ENCODE data around the gene HID1. TPM values are rescaled to one million over a fixed set of nuclear protein-coding genes. Genes with fewer than 3 reads are reported as not detected.

HID1 gene, protein sequence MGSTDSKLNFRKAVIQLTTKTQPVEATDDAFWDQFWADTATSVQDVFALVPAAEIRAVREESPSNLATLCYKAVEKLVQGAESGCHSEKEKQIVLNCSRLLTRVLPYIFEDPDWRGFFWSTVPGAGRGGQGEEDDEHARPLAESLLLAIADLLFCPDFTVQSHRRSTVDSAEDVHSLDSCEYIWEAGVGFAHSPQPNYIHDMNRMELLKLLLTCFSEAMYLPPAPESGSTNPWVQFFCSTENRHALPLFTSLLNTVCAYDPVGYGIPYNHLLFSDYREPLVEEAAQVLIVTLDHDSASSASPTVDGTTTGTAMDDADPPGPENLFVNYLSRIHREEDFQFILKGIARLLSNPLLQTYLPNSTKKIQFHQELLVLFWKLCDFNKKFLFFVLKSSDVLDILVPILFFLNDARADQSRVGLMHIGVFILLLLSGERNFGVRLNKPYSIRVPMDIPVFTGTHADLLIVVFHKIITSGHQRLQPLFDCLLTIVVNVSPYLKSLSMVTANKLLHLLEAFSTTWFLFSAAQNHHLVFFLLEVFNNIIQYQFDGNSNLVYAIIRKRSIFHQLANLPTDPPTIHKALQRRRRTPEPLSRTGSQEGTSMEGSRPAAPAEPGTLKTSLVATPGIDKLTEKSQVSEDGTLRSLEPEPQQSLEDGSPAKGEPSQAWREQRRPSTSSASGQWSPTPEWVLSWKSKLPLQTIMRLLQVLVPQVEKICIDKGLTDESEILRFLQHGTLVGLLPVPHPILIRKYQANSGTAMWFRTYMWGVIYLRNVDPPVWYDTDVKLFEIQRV
- 6.3 to 7.3 TPM (median 7.2 TPM) in 5 replicates for total RNA-seq (2022; extraction: Qiagen RNA extraction; ENCODE audit: low read depth)

DNA sequence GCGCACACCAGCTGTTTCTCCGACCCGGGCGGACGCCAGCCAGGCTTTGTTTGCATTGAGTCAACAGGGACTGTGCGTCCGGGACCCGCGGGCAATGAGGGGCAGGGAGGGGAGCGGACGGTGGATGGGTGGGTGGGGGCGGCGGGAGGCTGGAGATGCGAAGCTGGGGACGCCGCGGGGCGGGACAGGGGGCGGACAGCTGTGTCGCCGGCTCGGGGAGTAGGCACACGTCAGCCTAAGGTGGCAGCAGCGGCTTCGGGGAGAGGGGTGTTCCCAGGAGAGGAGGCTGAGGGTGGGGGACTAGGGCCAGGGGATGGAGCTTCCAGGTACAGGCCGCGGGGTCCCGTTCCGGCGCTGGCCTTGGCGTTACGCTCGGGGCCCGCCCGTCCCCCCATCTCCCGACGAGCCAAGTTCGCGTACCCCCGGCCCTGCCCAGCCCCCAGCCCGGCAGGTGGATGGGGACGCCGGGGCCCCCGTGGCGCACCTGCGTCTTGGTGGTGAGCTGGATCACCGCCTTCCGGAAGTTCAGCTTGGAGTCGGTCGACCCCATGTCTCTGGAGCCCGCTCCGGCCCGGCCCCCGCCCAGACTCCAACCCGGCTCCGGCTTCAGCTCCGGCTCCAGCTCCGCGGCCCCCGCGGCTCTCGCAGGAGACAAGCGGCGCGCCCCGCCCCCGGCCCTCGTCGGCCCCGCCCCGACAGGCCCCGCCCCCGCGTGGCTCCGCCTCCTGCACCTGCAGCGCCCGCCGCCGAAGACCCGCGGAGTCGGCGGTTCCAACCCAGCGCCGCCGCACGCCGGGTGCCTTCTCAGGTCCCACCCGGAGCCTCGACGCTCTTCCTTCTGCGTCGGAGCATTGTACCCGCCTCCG, at the start of gene HID1:
Gene HID1, minus strand, starts transcription at position 653 of the 866 bp plus-strand sequence. Its CDS starts 103 bp downstream, at position 550.

DNA sequence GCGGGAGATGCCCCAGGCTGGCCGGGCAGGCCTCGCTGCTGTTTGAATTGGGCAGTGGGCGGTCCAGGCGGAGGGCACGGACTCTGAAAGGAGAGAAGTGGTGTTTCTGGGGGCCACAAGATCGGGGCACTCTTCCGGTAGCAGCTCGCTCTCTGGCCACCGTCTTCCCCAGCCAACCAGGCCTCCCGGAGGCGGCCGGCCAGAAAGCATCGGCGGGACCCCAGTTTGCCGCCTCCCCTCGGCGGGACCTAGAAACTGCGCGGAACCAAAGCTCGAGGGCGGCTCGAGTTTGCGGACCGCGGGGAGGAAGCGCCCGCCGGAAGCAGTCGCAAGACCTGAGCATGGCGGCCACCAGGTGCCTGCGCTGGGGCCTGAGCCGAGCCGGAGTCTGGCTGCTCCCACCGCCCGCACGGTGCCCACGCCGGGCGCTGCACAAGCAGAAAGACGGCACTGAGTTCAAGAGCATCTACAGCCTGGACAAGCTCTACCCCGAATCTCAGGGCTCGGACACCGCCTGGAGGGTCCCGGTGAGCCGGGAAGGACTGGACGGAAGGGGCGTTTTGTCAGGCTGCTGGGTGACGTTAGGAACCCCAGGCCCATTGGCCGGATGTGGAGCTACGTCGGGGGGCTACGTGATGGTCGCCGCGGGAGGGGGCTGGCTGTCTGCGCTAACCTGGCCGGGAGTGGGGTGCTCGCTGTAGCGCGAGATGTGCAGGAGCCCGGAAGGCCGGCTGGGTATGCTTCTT, 40.0 kb upstream of the HID1 start, which contains the start of gene MRPL58:
Gene MRPL58, plus strand, starts transcription at position 325 of the 746 bp plus-strand sequence. Its CDS starts 17 bp downstream, at position 342.

GRCh38 chr17:74987418-74987908, 14.9 kb upstream of the HID1 start, which contains the start of gene CDR2L:
CDR2L (plus strand) TSS chr17:74987632; CDS start chr17:74988044, 412 bp downstream.

DNA sequence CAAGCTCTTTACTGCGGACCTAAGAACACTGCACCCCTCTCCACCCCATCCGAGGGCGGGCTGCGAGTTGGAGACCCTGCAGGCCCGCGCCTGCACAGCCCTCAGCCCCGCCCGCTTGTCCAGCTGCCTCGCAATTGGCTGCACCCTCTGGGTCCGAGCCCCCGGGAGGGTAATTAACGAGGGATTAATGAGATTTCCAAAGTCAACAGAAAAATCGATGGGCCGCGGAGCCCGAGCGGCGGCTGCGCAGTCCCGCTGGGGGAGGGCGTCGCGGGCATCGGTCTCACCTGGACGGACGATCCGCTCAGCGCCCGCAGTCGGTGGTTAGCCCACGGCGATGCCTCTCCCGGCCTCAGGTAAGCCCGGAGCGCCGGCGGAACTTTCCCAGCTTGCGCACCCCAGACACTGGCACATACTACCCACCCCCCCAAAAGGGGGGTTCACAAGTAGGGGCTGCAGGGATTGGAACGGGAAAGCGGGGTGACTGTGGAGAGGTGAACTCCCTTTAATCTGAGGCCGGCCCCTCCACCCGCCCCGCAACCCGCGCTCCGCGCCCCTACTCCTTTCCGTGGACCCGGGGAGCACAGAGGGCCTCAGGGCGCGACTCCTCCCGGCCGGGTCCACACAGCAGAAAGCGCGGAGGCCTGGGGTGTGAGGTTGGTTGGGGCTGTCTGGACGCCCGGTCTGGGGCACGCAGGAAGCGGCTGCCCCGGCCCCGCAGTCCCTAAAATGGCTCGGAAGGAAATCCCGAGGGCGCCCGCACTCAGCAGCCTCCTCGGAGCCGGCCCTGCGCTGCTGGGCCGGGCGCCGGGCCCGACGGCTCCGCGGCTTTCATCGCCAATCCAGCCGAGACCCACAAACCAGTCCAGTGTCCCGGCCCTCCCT, 36.7 kb downstream of the HID1 start, which contains the start of gene OTOP3:
Gene OTOP3, plus strand, starts transcription at position 314 of the 885 bp plus-strand sequence. Its CDS starts 24 bp downstream, at position 338.

DNA sequence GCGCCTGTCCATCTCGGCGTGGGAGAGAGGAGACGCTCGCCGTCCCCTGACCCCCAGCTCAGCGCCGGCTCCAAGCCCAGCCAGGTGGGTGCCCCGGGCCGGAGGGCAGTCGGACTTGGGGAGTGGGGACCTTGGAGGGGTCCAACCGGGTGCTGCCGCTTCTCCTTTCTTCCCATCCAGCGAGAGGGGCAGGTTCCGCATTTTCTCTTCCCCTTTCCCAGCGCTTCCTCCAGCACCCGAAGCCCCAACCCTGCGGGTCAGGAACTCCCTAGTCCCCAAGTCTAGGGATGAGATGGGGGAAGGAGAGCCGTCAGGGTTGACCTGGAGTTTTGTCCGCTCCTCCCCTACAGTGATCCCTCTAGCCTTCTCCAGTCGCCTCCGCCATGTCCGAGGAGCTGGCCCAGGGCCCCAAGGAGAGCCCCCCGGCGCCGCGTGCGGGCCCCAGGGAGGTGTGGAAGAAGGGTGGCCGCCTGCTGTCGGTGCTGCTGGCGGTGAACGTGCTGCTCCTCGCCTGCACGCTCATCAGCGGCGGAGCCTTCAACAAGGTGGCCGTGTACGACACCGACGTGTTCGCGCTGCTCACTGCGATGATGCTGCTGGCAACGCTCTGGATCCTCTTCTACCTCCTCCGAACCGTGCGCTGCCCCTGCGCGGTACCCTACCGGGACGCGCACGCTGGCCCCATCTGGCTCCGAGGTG, 48.2 kb downstream of the HID1 start, which contains the start of gene OTOP2:
Gene OTOP2, plus strand, starts transcription at position 24 of the 699 bp plus-strand sequence. Its CDS starts 360 bp downstream, at position 384.

DNA sequence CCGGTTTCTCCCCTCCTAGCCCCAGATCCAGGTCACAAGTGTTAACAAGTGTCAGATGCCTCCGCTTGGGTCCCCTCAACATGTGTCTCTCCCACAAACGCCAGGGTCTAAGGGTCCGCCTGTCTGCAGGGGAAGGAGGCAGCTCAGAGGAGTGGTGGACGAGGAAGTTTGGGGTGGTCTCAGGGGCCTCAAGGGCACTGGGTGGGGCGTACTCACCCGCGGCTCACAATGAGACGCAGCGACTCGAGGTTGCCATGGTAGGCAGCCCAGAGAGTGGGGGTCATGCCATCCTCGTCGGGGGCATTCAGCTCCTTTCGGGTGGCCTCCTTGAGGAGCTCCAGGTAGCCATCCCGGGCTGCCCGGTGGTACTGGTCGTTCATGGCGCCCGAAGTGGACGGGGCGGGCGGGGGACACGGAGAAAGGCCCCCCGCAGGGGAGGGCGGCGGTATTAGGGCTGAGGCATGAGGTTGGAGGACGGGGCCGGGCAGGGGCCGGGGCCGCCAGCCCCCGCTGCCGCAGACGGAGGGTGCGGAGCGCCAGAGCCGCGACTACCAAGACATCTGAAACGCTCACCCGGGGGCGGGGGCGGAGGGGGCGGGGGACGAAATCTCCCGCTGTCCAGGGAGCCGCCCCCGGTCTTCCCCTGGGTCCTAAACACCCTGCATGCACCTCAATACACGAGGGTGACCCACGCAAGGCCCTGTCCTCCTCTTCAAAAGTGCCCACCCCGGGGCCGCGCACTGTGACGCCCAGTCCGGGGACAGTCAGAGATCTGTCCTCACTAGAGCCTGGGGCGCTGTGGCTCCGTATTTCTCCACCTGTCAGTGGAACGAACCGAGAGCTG, 49.6 kb downstream of the HID1 start, which contains the start of gene USH1G:
Gene USH1G, minus strand, starts transcription at position 562 of the 844 bp plus-strand sequence. Its CDS starts 182 bp downstream, at position 380.

Other genes with a start within 250 kb of the HID1 start
- gene RAB37, start 235.5 kb downstream of the HID1 start, total RNA-seq (2022; extraction: Qiagen RNA extraction; ENCODE audit: low read depth) = 0.99 to 1.6 TPM (median 1.3 TPM) in 5 replicates
- 35.8 to 49.4 TPM (median 45.3 TPM) in 5 replicates for gene NHERF1, start 224.1 kb downstream of the HID1 start, total RNA-seq (2022; extraction: Qiagen RNA extraction; ENCODE audit: low read depth)
- 52.1 to 64.3 TPM (median 56.3 TPM) in 5 replicates for gene NAT9, start 196.4 kb downstream of the HID1 start, total RNA-seq (2022; extraction: Qiagen RNA extraction; ENCODE audit: low read depth)
- gene GRIN2C, start 112.9 kb downstream of the HID1 start, total RNA-seq (2022; extraction: Qiagen RNA extraction; ENCODE audit: low read depth) = 0.06 to 0.61 TPM (median 0.23 TPM) in 5 replicates
- 54.9 to 76.2 TPM (median 59.9 TPM) in 5 replicates for gene FDXR, start 99.8 kb downstream of the HID1 start, total RNA-seq (2022; extraction: Qiagen RNA extraction; ENCODE audit: low read depth)
- 0.10 TPM in 1 of 5 replicates, not detected in the others for gene FADS6, start 79.1 kb downstream of the HID1 start, total RNA-seq (2022; extraction: Qiagen RNA extraction; ENCODE audit: low read depth)
- gene USH1G, start 49.5 kb downstream of the HID1 start, total RNA-seq (2022; extraction: Qiagen RNA extraction; ENCODE audit: low read depth) = 0.02 to 0.11 TPM (median 0.06 TPM) in 5 replicates
- gene OTOP2, start 48.5 kb downstream of the HID1 start, total RNA-seq (2022; extraction: Qiagen RNA extraction; ENCODE audit: low read depth) = 0.06 to 0.18 TPM (median 0.07 TPM) in 5 replicates
- not detected in 5 replicates for gene OTOP3, start 36.9 kb downstream of the HID1 start, total RNA-seq (2022; extraction: Qiagen RNA extraction; ENCODE audit: low read depth)
- 35.3 to 50.0 TPM (median 44.7 TPM) in 5 replicates for gene CDR2L, start 14.9 kb upstream of the HID1 start, total RNA-seq (2022; extraction: Qiagen RNA extraction; ENCODE audit: low read depth)
- gene MRPL58, start 39.9 kb upstream of the HID1 start, total RNA-seq (2022; extraction: Qiagen RNA extraction; ENCODE audit: low read depth) = 74.1 to 83.2 TPM (median 79.3 TPM) in 5 replicates
- gene ATP5PD, start 74.2 kb upstream of the HID1 start, total RNA-seq (2022; extraction: Qiagen RNA extraction; ENCODE audit: low read depth) = 451 to 527 TPM (median 489 TPM) in 5 replicates
- gene KCTD2, start 74.5 kb upstream of the HID1 start, total RNA-seq (2022; extraction: Qiagen RNA extraction; ENCODE audit: low read depth) = 28.0 to 29.8 TPM (median 29.0 TPM) in 5 replicates
- 23.9 to 31.5 TPM (median 27.3 TPM) in 5 replicates for gene SLC16A5, start 115.2 kb upstream of the HID1 start, total RNA-seq (2022; extraction: Qiagen RNA extraction; ENCODE audit: low read depth)
- gene ARMC7, start 137.2 kb upstream of the HID1 start, total RNA-seq (2022; extraction: Qiagen RNA extraction; ENCODE audit: low read depth) = 14.9 to 20.8 TPM (median 17.9 TPM) in 5 replicates
- gene NT5C, start 159.0 kb upstream of the HID1 start, total RNA-seq (2022; extraction: Qiagen RNA extraction; ENCODE audit: low read depth) = 83.2 to 128 TPM (median 117 TPM) in 5 replicates
- 789 to 884 TPM (median 813 TPM) in 5 replicates for gene JPT1, start 181.8 kb upstream of the HID1 start, total RNA-seq (2022; extraction: Qiagen RNA extraction; ENCODE audit: low read depth)
- gene SUMO2, start 210.2 kb upstream of the HID1 start, total RNA-seq (2022; extraction: Qiagen RNA extraction; ENCODE audit: low read depth) = 330 to 428 TPM (median 394 TPM) in 5 replicates
- 90.7 to 111 TPM (median 107 TPM) in 5 replicates for gene NUP85, start 232.9 kb upstream of the HID1 start, total RNA-seq (2022; extraction: Qiagen RNA extraction; ENCODE audit: low read depth)